ENCODE data around the gene MT2A. TPM values are rescaled to one million over a fixed set of nuclear protein-coding genes. Genes with fewer than 3 reads are reported as not detected.

MT2A gene
- 10 to 100 TPM; 20.1 to 30.7 TPM for total RNA-seq
- polyA plus RNA-seq (ENCODE audit: insufficient read depth, low read depth, low replicate concordance), result 77.1 TPM
- long read RNA-seq, donor 1, transcript MT2A-201 (3 exons, 786 nt), result major isoform, 291 of 333 reads
- long read RNA-seq, donor 1, transcript MT2A-203 (1 exons, 903 nt), result minor isoform, 30 of 333 reads
- long read RNA-seq, donor 1, partial matches to known transcripts, result 0 of 333 reads
- long read RNA-seq, donor 1, other reads (novel, unspliced or antisense), result 5 of 333 reads
- long read RNA-seq, donor 2, transcript MT2A-203 (1 exons, 903 nt), result minor isoform, 71 of 335 reads
- long read RNA-seq, donor 2, transcript MT2A-204 (2 exons, 688 nt), result minor isoform, 5 of 335 reads
- long read RNA-seq, donor 2, transcript MT2A-201 (3 exons, 786 nt), result major isoform, 252 of 335 reads
- long read RNA-seq, donor 2, partial matches to known transcripts, result 0 of 335 reads
- long read RNA-seq, donor 2, other reads (novel, unspliced or antisense), result 6 of 335 reads

- H3K27me3 ChIP-seq, result no peaks in the 10 kb centered on the region
- TF ChIP-seq POLR2A (IDR thresholded peaks at IDR 0.05) (no peak), CTCF (IDR thresholded peaks at IDR 0.05) (no peak)
- peak within 1 kb of the TSS; percentile 85 to 86 for H3K27ac ChIP-seq
- H3K4me1 ChIP-seq, result peaks cover 38% of the 10 kb centered on the region
- WGBS, 2 donors, result 4 to 25% methylated on average over 14 to 53 of the region's 62 CpGs
- no peaks in the 10 kb centered on the region for H3K36me3 ChIP-seq (ENCODE audit: low read depth, missing control alignments)
- intact Hi-C loops (cut with DNase I; ENCODE audit: low total_unique reads), result no loop called here
- peak; percentile 96 for DNase-seq
- no peaks in the 10 kb centered on the region for H3K9me3 ChIP-seq
- peak within 1 kb of the TSS; percentile 38 to 54 for H3K4me3 ChIP-seq
Measured at GRCh38 chr16:56608043-56608875, at the start of gene MT2A. TSS of gene MT2A (plus strand) at chr16:56608584. CDS start at chr16:56608656, 72 bp downstream.

GRCh38 chr16:56559109-56559508 lies 49.3 kb upstream of the MT2A start:
- no peaks in the 10 kb centered on the region for H3K36me3 ChIP-seq (ENCODE audit: low read depth, missing control alignments)
- H3K9me3 ChIP-seq, result no peaks in the 10 kb centered on the region
- DNase-seq, result no peak
- TF ChIP-seq POLR2A (IDR thresholded peaks at IDR 0.05), result no peak
- TF ChIP-seq CTCF (IDR thresholded peaks at IDR 0.05), result no peak
- intact Hi-C loops (cut with DNase I; ENCODE audit: low total_unique reads), result no loop called here
- no peaks in the 10 kb centered on the region for H3K27me3 ChIP-seq
- H3K27ac ChIP-seq, result no peak overlapping the region
- H3K4me3 ChIP-seq, result no peak overlapping the region
- 92 to 95% methylated on average over 4 of the region's 4 CpGs for WGBS, 2 donors
- H3K4me1 ChIP-seq, result no peaks in the 10 kb centered on the region

- DNase-seq, result no peak
- Histone ChIP-seq H3K27me3 (no peaks in the 10 kb centered on the region), H3K27ac (no peak overlapping the region), H3K36me3 (ENCODE audit: low read depth, missing control alignments) (no peaks in the 10 kb centered on the region), H3K4me3 (no peak overlapping the region), H3K4me1 (no peaks in the 10 kb centered on the region), H3K9me3 (no peaks in the 10 kb centered on the region)
- 45 to 56% methylated on average over 1 of the region's 1 CpG for WGBS, 2 donors
- intact Hi-C loops (cut with DNase I; ENCODE audit: low total_unique reads), result no loop called here
- TF ChIP-seq POLR2A (IDR thresholded peaks at IDR 0.05) (no peak), CTCF (IDR thresholded peaks at IDR 0.05) (no peak)
Measured at GRCh38 chr16:56560447-56560846, 47.9 kb upstream of the MT2A start.

GRCh38 chr16:56561126-56561525 lies 47.3 kb upstream of the MT2A start:
- no peak for DNase-seq
- no peaks in the 10 kb centered on the region for H3K9me3 ChIP-seq
- no peaks in the 10 kb centered on the region for H3K4me1 ChIP-seq
- H3K27me3 ChIP-seq, result no peaks in the 10 kb centered on the region
- no peak overlapping the region for H3K4me3 ChIP-seq
- H3K27ac ChIP-seq, result no peak overlapping the region
- no peak for TF ChIP-seq POLR2A (IDR thresholded peaks at IDR 0.05)
- TF ChIP-seq CTCF (IDR thresholded peaks at IDR 0.05), result no peak
- 50 to 67% methylated on average over 1 of the region's 1 CpG for WGBS, 2 donors
- intact Hi-C loops (cut with DNase I; ENCODE audit: low total_unique reads), result no loop called here
- no peaks in the 10 kb centered on the region for H3K36me3 ChIP-seq (ENCODE audit: low read depth, missing control alignments)
